Measurements from ENCODE around the gene JAZF1. TPM values are rescaled to one million over a fixed set of nuclear protein-coding genes. Genes with fewer than 3 reads are reported as not detected.

The JAZF1 gene
- total and polyA plus RNA-seq, 3 experiments from 2014 or later = 3.2 to 5.1 (median 4.9) TPM

- H3K4me1 Mint-ChIP-seq = peaks cover 6 to 20% (median 14%) of the 10 kb centered on the region in 3 donors
- H3K36me3 ChIP-seq (ENCODE audit: insufficient read depth, low read length) = no peaks in the 10 kb centered on the region
- POLR2A ChIA-PET = no interaction called here
These were observed 110.8 kb downstream of the JAZF1 start for GRCh38 chr7:28069807-28070206.

DNA sequence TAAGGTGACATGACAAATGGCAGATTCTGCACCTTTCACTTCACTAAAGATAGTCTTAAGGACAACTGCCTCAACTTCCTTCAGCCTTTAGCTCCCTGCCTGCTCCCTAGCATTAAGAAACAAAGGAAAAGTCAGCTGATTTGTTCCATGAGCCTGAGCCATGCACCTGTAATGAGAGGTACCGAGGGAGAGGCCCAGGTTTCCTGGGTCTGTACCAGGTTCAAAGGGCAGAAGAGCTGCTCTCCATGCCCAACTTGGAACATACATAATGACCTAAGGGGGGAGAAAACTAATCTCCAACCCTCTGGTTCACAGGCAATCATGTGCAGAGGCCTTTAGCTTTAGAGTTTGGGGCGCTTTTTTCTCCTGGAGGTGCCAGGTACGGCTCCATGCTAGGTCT, 111.2 kb downstream of the JAZF1 start:
- Histone ChIP-seq H3K27me3 (ENCODE audit: insufficient read depth, low read length, poor library complexity, severe bottlenecking) (no peaks in the 10 kb centered on the region), H3K4me1 (ENCODE audit: insufficient read depth, low read length) (no peaks in the 10 kb centered on the region), H3K36me3 (ENCODE audit: insufficient read depth, low read length) (no peaks in the 10 kb centered on the region), H3K27ac (ENCODE audit: low read depth, low read length) (no peak overlapping the region), H3K4me3 (ENCODE audit: low read length) (no peak overlapping the region), H3K9me3 (ENCODE audit: low read length) (no peaks in the 10 kb centered on the region)
- Mint-ChIP-seq H3K36me3 (peaks cover 0 to 3% (median 0%) of the 10 kb centered on the region in 3 donors), H3K9me3 (no peaks in the 10 kb centered on the region), H3K27me3 (peaks cover 0 to 4% of the 10 kb centered on the region in 2 donors), H3K4me1 (peaks cover 5 to 20% (median 14%) of the 10 kb centered on the region in 3 donors), H3K4me3 (no peak overlapping the region), H3K27ac (no peak overlapping the region)
- ChIA-PET CTCF (interaction anchor here (0.9 to 1.0 kb wide), 2 partner anchors 9 to 10 kb away, joined by 3 to 5 read pairs; no protein-coding TSS in a partner anchor), POLR2A (no interaction called here)
- no peak for DNase-seq

More at GRCh38 chr7:28069807-28070206, 110.8 kb downstream of the JAZF1 start:
- Histone ChIP-seq H3K27ac (ENCODE audit: low read depth, low read length) (no peak overlapping the region), H3K4me3 (ENCODE audit: low read length) (no peak overlapping the region), H3K27me3 (ENCODE audit: insufficient read depth, low read length, poor library complexity, severe bottlenecking) (no peaks in the 10 kb centered on the region), H3K9me3 (ENCODE audit: low read length) (no peaks in the 10 kb centered on the region), H3K4me1 (ENCODE audit: insufficient read depth, low read length) (no peaks in the 10 kb centered on the region)
- DNase-seq = no peak
- Mint-ChIP-seq H3K36me3 (peaks cover 0 to 3% (median 0%) of the 10 kb centered on the region in 3 donors), H3K9me3 (no peaks in the 10 kb centered on the region), H3K27me3 (peaks cover 0 to 4% of the 10 kb centered on the region in 2 donors), H3K27ac (no peak overlapping the region), H3K4me3 (no peak overlapping the region)
- CTCF ChIA-PET = interaction anchor here (0.9 to 1.0 kb wide), 2 partner anchors 8 to 10 kb away, joined by 3 to 5 read pairs; no protein-coding TSS in a partner anchor

- H3K27me3 Mint-ChIP-seq = peaks cover 0 to 4% of the 10 kb centered on the region in 2 donors
These were observed 111.8 kb downstream of the JAZF1 start for GRCh38 chr7:28068811-28069216.

GRCh38 chr7:28067171-28067570, 113.4 kb downstream of the JAZF1 start:
- no peak overlapping the region for H3K4me3 ChIP-seq (ENCODE audit: low read length)
- Mint-ChIP-seq H3K4me3 (no peak overlapping the region), H3K27me3 (peaks cover 0 to 4% of the 10 kb centered on the region in 2 donors), H3K9me3 (no peaks in the 10 kb centered on the region), H3K4me1 (peaks cover 0 to 14% (median 4%) of the 10 kb centered on the region in 3 donors), H3K36me3 (peaks cover 0 to 3% (median 0%) of the 10 kb centered on the region in 3 donors), H3K27ac (no peak overlapping the region)
- ChIA-PET CTCF (no interaction called here), POLR2A (no interaction called here)
- no peak overlapping the region for H3K27ac ChIP-seq (ENCODE audit: low read depth, low read length)
- no peak for DNase-seq
- no peaks in the 10 kb centered on the region for H3K4me1 ChIP-seq (ENCODE audit: insufficient read depth, low read length)
- H3K9me3 ChIP-seq (ENCODE audit: low read length) = no peaks in the 10 kb centered on the region
- no peaks in the 10 kb centered on the region for H3K36me3 ChIP-seq (ENCODE audit: insufficient read depth, low read length)
- H3K27me3 ChIP-seq (ENCODE audit: insufficient read depth, low read length, poor library complexity, severe bottlenecking) = no peaks in the 10 kb centered on the region

More at GRCh38 chr7:28068811-28069216, 111.8 kb downstream of the JAZF1 start:
- Mint-ChIP-seq H3K4me3 (no peak overlapping the region), H3K27ac (peak overlapping the region in 1 of 8 donors; percentile 7), H3K36me3 (peaks cover 0 to 3% (median 0%) of the 10 kb centered on the region in 3 donors), H3K9me3 (no peaks in the 10 kb centered on the region), H3K4me1 (peaks cover 5 to 20% (median 14%) of the 10 kb centered on the region in 3 donors)
- CTCF ChIA-PET = interaction anchor here (0.9 to 1.0 kb wide), 2 partner anchors 9 to 11 kb away, joined by 3 to 5 read pairs; no protein-coding TSS in a partner anchor
- Histone ChIP-seq H3K9me3 (ENCODE audit: low read length) (no peaks in the 10 kb centered on the region), H3K36me3 (ENCODE audit: insufficient read depth, low read length) (no peaks in the 10 kb centered on the region), H3K4me1 (ENCODE audit: insufficient read depth, low read length) (no peaks in the 10 kb centered on the region), H3K4me3 (ENCODE audit: low read length) (no peak overlapping the region), H3K27ac (ENCODE audit: low read depth, low read length) (no peak overlapping the region), H3K27me3 (ENCODE audit: insufficient read depth, low read length, poor library complexity, severe bottlenecking) (no peaks in the 10 kb centered on the region)
- POLR2A ChIA-PET = no interaction called here
- no peak for DNase-seq

DNA sequence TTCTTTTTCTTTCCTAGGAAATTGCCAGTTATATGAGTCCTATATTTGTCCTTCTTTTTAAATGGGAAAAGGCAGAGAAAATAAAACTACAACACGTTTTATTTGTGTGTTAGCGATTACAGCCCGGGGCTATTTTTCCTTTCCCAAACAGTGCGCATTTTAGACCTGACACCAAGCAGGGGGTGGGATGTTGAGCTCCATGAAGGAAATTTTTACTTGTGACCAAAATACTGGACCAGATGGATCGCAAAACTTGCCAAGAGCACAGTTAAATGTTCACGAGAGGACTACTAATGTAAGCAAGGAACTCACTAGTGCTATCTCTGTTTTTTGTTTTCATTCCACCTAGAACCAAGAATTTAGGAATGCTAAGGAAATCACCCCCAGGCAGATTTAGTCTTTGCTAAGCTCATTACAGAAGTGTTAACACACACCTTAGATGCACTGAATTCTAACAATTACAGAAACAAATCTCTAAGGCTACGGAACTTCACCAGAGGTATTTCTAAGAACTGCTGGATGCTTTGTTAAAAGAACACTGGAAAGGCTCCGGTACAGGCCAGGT, 114.8 kb downstream of the JAZF1 start:
- H3K27me3 Mint-ChIP-seq = peaks cover 0 to 4% of the 10 kb centered on the region in 2 donors
- CTCF ChIA-PET = interaction anchor here (1.0 to 1.8 kb wide), 2 partner anchors 10 to 12 kb away, joined by 3 to 4 read pairs; no protein-coding TSS in a partner anchor

GRCh38 chr7:28065308-28065707, 115.3 kb downstream of the JAZF1 start:
- Histone ChIP-seq H3K27ac (ENCODE audit: low read depth, low read length) (no peak overlapping the region), H3K9me3 (ENCODE audit: low read length) (no peaks in the 10 kb centered on the region), H3K4me3 (ENCODE audit: low read length) (no peak overlapping the region), H3K4me1 (ENCODE audit: insufficient read depth, low read length) (no peaks in the 10 kb centered on the region), H3K27me3 (ENCODE audit: insufficient read depth, low read length, poor library complexity, severe bottlenecking) (no peaks in the 10 kb centered on the region), H3K36me3 (ENCODE audit: insufficient read depth, low read length) (no peaks in the 10 kb centered on the region)
- Mint-ChIP-seq H3K4me3 (no peak overlapping the region), H3K27me3 (no peaks in the 10 kb centered on the region), H3K36me3 (peaks cover 0 to 3% (median 0%) of the 10 kb centered on the region in 3 donors), H3K27ac (no peak overlapping the region), H3K4me1 (peaks cover 0 to 14% (median 4%) of the 10 kb centered on the region in 3 donors), H3K9me3 (no peaks in the 10 kb centered on the region)
- POLR2A ChIA-PET = no interaction called here
- CTCF ChIA-PET = interaction anchor here (1.0 to 1.8 kb wide), 2 partner anchors 9 to 13 kb away, joined by 3 to 4 read pairs; no protein-coding TSS in a partner anchor
- DNase-seq = no peak

More for the DNA sequence above, 114.8 kb downstream of the JAZF1 start:
- Mint-ChIP-seq H3K27ac (no peak overlapping the region), H3K4me3 (no peak overlapping the region), H3K4me1 (peaks cover 0 to 14% (median 4%) of the 10 kb centered on the region in 3 donors), H3K9me3 (no peaks in the 10 kb centered on the region), H3K36me3 (peaks cover 0 to 3% (median 0%) of the 10 kb centered on the region in 3 donors)
- no peak for DNase-seq
- Histone ChIP-seq H3K27me3 (ENCODE audit: insufficient read depth, low read length, poor library complexity, severe bottlenecking) (no peaks in the 10 kb centered on the region), H3K27ac (ENCODE audit: low read depth, low read length) (no peak overlapping the region), H3K4me3 (ENCODE audit: low read length) (no peak overlapping the region), H3K4me1 (ENCODE audit: insufficient read depth, low read length) (no peaks in the 10 kb centered on the region), H3K9me3 (ENCODE audit: low read length) (no peaks in the 10 kb centered on the region), H3K36me3 (ENCODE audit: insufficient read depth, low read length) (no peaks in the 10 kb centered on the region)
- POLR2A ChIA-PET = interaction anchor here (0.8 kb wide), 1 partner anchor 1341 kb away, joined by 3 read pairs; no protein-coding TSS in a partner anchor

DNA sequence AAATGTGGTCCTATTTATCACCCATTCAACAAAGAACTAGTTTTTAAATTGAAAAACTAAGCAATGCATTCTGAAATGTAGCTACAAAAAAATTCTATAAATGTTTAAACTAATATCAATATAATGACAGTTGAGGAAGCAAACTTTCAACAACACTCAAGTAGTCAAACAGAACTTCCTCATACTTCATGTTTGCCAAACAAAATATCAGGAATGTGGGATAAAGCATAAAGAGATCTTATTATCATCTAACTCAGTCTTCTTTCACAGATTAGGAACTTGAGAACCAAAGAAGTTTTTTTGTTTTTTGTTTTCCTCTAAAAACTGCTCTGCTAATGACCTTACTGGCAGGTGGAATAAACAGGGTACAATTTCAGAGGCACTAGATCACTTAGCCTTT, 116.2 kb downstream of the JAZF1 start:
- Histone ChIP-seq H3K27ac (ENCODE audit: low read depth, low read length) (no peak overlapping the region), H3K9me3 (ENCODE audit: low read length) (no peaks in the 10 kb centered on the region), H3K27me3 (ENCODE audit: insufficient read depth, low read length, poor library complexity, severe bottlenecking) (no peaks in the 10 kb centered on the region), H3K4me3 (ENCODE audit: low read length) (no peak overlapping the region), H3K36me3 (ENCODE audit: insufficient read depth, low read length) (no peaks in the 10 kb centered on the region), H3K4me1 (ENCODE audit: insufficient read depth, low read length) (no peaks in the 10 kb centered on the region)
- peaks cover 0 to 14% (median 4%) of the 10 kb centered on the region in 3 donors for H3K4me1 Mint-ChIP-seq
- DNase-seq = no peak
- peaks cover 0 to 3% (median 2%) of the 10 kb centered on the region in 3 donors for H3K36me3 Mint-ChIP-seq
- H3K9me3 Mint-ChIP-seq = no peaks in the 10 kb centered on the region
- H3K27me3 Mint-ChIP-seq = no peaks in the 10 kb centered on the region
- ChIA-PET CTCF (interaction anchor here (0.7 to 1.8 kb wide), 3 partner anchors 9 to 868 kb away, joined by 3 to 4 read pairs (median 3); no protein-coding TSS in a partner anchor), POLR2A (no interaction called here)
- no peak overlapping the region for H3K4me3 Mint-ChIP-seq
- H3K27ac Mint-ChIP-seq = no peak overlapping the region
